Immature natural killer cell (primary cell): ENCODE measurements around the gene MYL3. TPM values are rescaled to one million over a fixed set of nuclear protein-coding genes. Genes with fewer than 3 reads are reported as not detected.

Source experiments
- DNase-seq, 3 donors: peaks; one replicate each; pipeline ENCODE4 v3.0.0; 2022; ENCODE audit warnings: mixed read lengths in 1 of 3
- H3K27ac Mint-ChIP-seq, 6 donors: one replicate each; pipeline ENCODE4 v1.8.0; 2020; ENCODE audit warnings: mixed read lengths in 6 of 6, mild to moderate bottlenecking in 5 of 6, inconsistent platforms in 4 of 6, moderate library complexity in 3 of 6
- H3K27me3 Mint-ChIP-seq, 3 donors: one replicate each; pipeline ENCODE4 v1.8.0; 2020 to 2021; ENCODE audit warnings: low read depth in 3 of 3, mild to moderate bottlenecking in 3 of 3, mixed read lengths in 3 of 3, moderate library complexity in 3 of 3, inconsistent platforms in 1 of 3
- H3K36me3 Mint-ChIP-seq, 3 donors: one replicate each; pipeline ENCODE4 v1.8.0; 2020; ENCODE audit warnings: mixed read lengths in 3 of 3, inconsistent platforms in 2 of 3, mild to moderate bottlenecking in 2 of 3
- H3K4me1 Mint-ChIP-seq, 2 donors: one replicate each; pipeline ENCODE4 v1.8.0; 2020; ENCODE audit warnings: inconsistent platforms in 2 of 2, mild to moderate bottlenecking in 2 of 2, mixed read lengths in 2 of 2, moderate library complexity in 1 of 2
- H3K4me3 Mint-ChIP-seq, 5 donors: one replicate each; pipeline ENCODE4 v1.8.0; 2020; ENCODE audit warnings: mild to moderate bottlenecking in 5 of 5, mixed read lengths in 5 of 5, inconsistent platforms in 3 of 5, moderate library complexity in 3 of 5
- H3K9me3 Mint-ChIP-seq, 6 donors: one replicate each; pipeline ENCODE4 v1.8.0; 2020; ENCODE audit warnings: mild to moderate bottlenecking in 6 of 6, mixed read lengths in 6 of 6, inconsistent platforms in 4 of 6, moderate library complexity in 3 of 6
- polyA plus RNA-seq, 3 donors: library from polyadenylated mRNA; unstranded; fragments of 300-500 nt; fragmentation: Illumina TruSeq; gene quantifications; one replicate each; pipeline ENCODE4 v1.2.3, GENCODE V29; 2021

MYL3 gene
- polyA plus RNA-seq, 3 donors from 2014 or later: not detected

DNA sequence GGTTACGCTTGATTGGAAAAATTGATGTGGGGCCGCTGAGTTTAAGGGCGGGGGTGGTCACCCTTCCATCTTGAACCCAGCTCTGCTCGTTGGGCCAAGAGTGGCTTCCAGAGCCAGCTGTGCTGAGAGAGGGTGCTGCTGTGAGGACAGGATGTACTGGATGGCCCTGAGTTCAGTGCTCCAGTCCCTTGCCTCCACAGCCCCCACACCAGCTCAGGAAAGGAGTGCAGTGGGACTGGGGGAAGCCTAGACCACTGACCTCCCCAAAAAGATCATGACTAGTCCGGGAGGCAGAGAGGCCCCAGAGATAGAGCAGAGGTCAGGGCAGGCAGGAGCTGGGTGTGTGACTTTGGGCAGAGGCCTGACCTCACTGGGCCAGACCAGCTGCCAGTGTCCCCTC, 10.3 kb upstream of the MYL3 start:
- H3K27ac Mint-ChIP-seq: no peak overlapping the region
- no peak for DNase-seq
- H3K4me1 Mint-ChIP-seq: peaks cover 4 to 6% of the 10 kb centered on the region in 2 donors
- H3K4me3 Mint-ChIP-seq: no peak overlapping the region
- no peaks in the 10 kb centered on the region for H3K36me3 Mint-ChIP-seq
- no peaks in the 10 kb centered on the region for H3K9me3 Mint-ChIP-seq
- H3K27me3 Mint-ChIP-seq: peaks cover 2 to 6% (median 2%) of the 10 kb centered on the region in 3 donors

- DNase-seq: no peak
- Mint-ChIP-seq H3K4me1 (no peaks in the 10 kb centered on the region), H3K9me3 (no peaks in the 10 kb centered on the region), H3K4me3 (no peak overlapping the region), H3K27ac (no peak overlapping the region), H3K36me3 (no peaks in the 10 kb centered on the region), H3K27me3 (peaks cover 2 to 8% (median 2%) of the 10 kb centered on the region in 3 donors)
Observed at GRCh38 chr3:46871222-46871621, 8.0 kb upstream of the MYL3 start.

GRCh38 chr3:46870651-46871050, 7.4 kb upstream of the MYL3 start:
- Mint-ChIP-seq H3K4me1 (no peaks in the 10 kb centered on the region), H3K27ac (no peak overlapping the region), H3K4me3 (no peak overlapping the region), H3K27me3 (peaks cover 2 to 8% (median 2%) of the 10 kb centered on the region in 3 donors), H3K9me3 (no peaks in the 10 kb centered on the region), H3K36me3 (no peaks in the 10 kb centered on the region)
- DNase-seq: no peak

- peaks cover 2 to 8% (median 2%) of the 10 kb centered on the region in 3 donors for H3K27me3 Mint-ChIP-seq
- H3K4me1 Mint-ChIP-seq: no peaks in the 10 kb centered on the region
- H3K27ac Mint-ChIP-seq: no peak overlapping the region
- H3K36me3 Mint-ChIP-seq: no peaks in the 10 kb centered on the region
- no peak for DNase-seq
- H3K9me3 Mint-ChIP-seq: no peaks in the 10 kb centered on the region
- H3K4me3 Mint-ChIP-seq: no peak overlapping the region
Observed at GRCh38 chr3:46869440-46869839, 6.2 kb upstream of the MYL3 start.

- no peak for DNase-seq
Observed at GRCh38 chr3:46868948-46869347, 5.7 kb upstream of the MYL3 start.

DNA sequence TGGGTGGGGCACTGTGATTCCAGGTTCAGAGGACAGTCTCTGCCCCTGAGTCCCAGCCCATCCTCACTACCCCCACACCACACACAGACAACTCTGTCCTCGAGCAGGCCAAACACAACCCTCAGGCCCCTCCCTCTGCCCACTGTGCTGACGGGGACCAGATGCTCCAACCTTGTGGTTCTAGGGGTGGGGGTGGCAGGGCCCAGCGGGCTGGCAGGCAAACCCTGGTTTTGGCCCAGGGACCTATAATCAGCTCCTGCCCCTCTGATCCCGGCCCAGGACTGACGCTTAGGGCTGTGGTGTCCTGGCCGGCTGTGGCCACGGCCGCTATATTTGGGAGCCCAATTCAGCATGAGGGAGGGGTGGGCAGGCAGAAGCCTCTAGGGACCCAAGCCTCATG, 5.0 kb upstream of the MYL3 start:
- Mint-ChIP-seq H3K4me3 (no peak overlapping the region), H3K9me3 (no peaks in the 10 kb centered on the region)

More at GRCh38 chr3:46868948-46869347, 5.7 kb upstream of the MYL3 start:
- H3K27me3 Mint-ChIP-seq: peaks cover under 1 to 8% (median 2%) of the 10 kb centered on the region in 3 donors
- no peaks in the 10 kb centered on the region for H3K36me3 Mint-ChIP-seq
- H3K4me3 Mint-ChIP-seq: no peak overlapping the region
- H3K9me3 Mint-ChIP-seq: no peaks in the 10 kb centered on the region
- H3K4me1 Mint-ChIP-seq: no peaks in the 10 kb centered on the region
- no peak overlapping the region for H3K27ac Mint-ChIP-seq

GRCh38 chr3:46867550-46867898, 4.3 kb upstream of the MYL3 start:
- Mint-ChIP-seq H3K4me3 (no peak overlapping the region), H3K27ac (no peak overlapping the region), H3K9me3 (no peaks in the 10 kb centered on the region), H3K4me1 (no peaks in the 10 kb centered on the region), H3K27me3 (peaks cover 0 to 6% (median 2%) of the 10 kb centered on the region in 3 donors), H3K36me3 (no peaks in the 10 kb centered on the region)
- DNase-seq: no peak

More for the DNA sequence above, 5.0 kb upstream of the MYL3 start:
- Mint-ChIP-seq H3K27me3 (peaks cover 0 to 8% (median 2%) of the 10 kb centered on the region in 3 donors), H3K27ac (peak overlapping the region in 1 of 6 donors; percentile 50), H3K4me1 (no peaks in the 10 kb centered on the region), H3K36me3 (no peaks in the 10 kb centered on the region)
- no peak for DNase-seq

DNA sequence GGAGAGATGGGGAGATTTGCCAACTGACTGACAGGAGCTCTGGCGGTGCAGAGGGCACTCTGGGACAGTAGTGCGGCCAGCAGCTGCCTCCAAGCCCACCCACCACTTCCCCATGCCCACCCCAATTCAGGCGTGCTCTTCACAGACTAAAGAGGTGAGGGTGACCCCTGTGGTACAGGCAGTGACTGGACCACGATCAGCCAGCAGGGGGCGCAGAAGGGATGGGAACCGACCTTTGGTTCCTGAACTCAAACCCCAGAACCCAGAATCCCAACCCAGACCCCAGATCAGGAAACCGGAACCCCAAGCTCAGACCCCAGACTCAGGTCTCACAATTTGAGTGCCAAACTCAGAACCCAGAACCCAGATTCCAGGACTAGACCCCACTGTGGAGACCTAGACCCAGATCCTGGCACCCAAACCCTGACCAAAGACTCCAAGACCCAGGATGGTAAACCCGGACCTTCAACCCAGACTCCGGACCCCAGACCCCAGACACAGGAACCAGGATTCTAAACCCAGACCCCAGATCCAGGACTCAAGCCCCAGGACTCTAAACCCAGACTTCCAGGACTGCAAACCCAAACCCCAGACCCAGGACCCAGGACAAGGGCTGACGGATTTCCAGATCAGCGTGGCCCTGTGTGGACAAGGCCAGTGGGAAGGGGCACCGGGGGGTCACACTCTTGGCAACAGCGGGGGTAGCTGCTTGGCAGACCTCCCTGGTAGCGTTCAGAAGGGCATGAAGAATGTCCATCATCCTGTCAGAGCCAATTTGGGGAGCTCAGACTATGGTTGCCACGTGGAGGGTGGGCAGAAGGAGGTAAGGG, 3.7 kb upstream of the MYL3 start:
- Mint-ChIP-seq H3K9me3 (no peaks in the 10 kb centered on the region), H3K36me3 (no peaks in the 10 kb centered on the region), H3K4me3 (no peak overlapping the region), H3K27me3 (peaks cover 0 to 6% (median 2%) of the 10 kb centered on the region in 3 donors), H3K27ac (peak overlapping the region in 4 of 6 donors; percentile 20 to 46 (median 27)), H3K4me1 (no peaks in the 10 kb centered on the region)
- peak; percentile 68 to 71 (median 71) for DNase-seq

GRCh38 chr3:46866032-46866595, 2.9 kb upstream of the MYL3 start:
- DNase-seq: no peak
- Mint-ChIP-seq H3K4me3 (no peak overlapping the region), H3K9me3 (no peaks in the 10 kb centered on the region), H3K27ac (no peak overlapping the region), H3K27me3 (peaks cover 0 to 4% (median 0%) of the 10 kb centered on the region in 3 donors), H3K36me3 (no peaks in the 10 kb centered on the region), H3K4me1 (no peaks in the 10 kb centered on the region)

DNA sequence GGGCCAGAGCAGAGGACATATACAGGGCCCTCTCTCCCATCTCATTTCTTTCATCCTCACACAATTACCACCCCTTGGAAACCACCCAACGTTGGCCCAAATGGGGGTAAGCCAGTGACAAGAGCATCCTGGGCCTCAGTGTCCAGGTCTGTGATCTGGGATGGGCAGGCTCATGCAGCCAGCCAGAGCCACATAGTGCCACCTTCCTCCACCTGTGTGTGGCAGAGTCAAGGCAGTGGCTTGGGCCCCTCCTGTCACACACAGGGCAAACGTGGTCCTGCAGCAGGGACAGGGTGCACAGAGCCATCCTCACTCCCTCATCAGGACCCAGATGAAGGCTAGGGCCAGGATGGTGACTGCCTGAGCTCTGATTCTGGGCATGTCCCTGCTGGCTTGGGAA, 2.3 kb upstream of the MYL3 start:
- peaks cover 0 to 4% (median 0%) of the 10 kb centered on the region in 3 donors for H3K27me3 Mint-ChIP-seq
- DNase-seq: no peak
- no peak overlapping the region for H3K4me3 Mint-ChIP-seq
- no peaks in the 10 kb centered on the region for H3K4me1 Mint-ChIP-seq
- no peak overlapping the region for H3K27ac Mint-ChIP-seq
- no peaks in the 10 kb centered on the region for H3K36me3 Mint-ChIP-seq
- H3K9me3 Mint-ChIP-seq: no peaks in the 10 kb centered on the region

DNA sequence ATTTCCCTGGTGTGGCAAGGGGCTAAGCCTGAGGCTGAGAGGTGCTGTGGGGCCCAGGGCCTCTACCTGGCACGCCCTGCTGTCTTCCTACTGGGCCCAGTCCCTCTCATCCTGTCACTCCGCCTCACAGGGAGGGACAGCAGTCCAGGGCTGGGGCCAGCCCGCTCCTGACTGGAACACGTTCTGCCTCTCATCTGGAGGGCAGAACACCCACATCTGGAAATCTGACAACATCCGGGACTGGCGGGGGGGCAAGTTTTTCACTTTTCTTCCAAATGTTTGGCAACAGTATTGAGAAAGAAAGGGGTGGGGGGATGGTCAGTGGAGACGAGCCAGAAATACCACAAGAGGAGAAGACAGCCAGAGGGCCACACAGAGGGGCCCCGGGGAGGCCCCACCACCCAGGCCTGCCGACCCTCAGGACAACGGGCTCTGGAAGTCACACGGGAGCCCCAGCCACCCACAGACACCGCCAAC, 1.8 kb upstream of the MYL3 start:
- no peak for DNase-seq
- Mint-ChIP-seq H3K4me1 (no peaks in the 10 kb centered on the region), H3K4me3 (no peak overlapping the region), H3K9me3 (no peaks in the 10 kb centered on the region), H3K27ac (no peak overlapping the region), H3K36me3 (no peaks in the 10 kb centered on the region), H3K27me3 (peaks cover 0 to 4% (median 0%) of the 10 kb centered on the region in 3 donors)

DNA sequence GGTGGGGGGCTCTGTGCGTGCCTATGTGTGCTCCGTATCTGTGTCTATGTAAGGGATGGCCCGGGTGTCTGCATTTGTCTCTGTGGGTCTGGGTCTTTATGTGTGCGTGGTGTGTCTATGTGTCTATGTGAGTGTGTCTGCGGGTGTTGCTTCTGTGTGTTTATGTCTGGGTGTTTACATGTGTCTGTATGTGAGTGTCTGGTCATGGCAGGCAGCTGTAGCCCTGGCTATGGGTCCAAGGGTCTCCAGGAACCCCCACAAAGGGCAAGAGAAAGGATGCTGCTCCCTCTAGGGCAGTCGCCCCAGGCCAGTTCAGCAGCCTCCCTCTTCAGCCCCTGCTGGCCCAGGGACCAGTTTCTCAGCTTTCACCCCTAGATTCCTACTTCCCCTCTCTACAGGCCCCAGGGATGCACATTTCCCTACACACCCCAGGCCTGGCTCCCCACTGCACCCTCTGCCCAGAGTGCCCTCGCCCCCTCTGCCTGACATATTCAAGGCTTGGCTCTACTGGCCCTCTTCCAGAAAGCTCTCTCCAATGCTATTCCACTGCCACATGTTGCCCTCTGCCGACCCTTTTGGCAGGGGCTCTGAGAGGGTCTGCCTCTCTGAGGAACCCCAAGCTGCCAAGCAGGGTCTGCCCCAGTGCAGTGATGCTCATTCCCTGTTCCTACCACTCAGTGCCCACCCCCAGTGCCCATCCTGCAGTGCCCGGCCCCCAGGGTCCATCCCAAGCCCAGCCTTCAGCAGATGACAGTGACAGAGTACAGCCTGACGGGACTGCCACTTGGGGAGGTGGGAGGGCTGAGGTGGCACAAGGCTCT, 1.0 kb upstream of the MYL3 start:
- Mint-ChIP-seq H3K27me3 (peaks cover 0 to 4% (median 0%) of the 10 kb centered on the region in 3 donors), H3K4me3 (no peak overlapping the region), H3K27ac (no peak overlapping the region), H3K9me3 (no peaks in the 10 kb centered on the region), H3K36me3 (no peaks in the 10 kb centered on the region), H3K4me1 (no peaks in the 10 kb centered on the region)
- DNase-seq: no peak

DNA sequence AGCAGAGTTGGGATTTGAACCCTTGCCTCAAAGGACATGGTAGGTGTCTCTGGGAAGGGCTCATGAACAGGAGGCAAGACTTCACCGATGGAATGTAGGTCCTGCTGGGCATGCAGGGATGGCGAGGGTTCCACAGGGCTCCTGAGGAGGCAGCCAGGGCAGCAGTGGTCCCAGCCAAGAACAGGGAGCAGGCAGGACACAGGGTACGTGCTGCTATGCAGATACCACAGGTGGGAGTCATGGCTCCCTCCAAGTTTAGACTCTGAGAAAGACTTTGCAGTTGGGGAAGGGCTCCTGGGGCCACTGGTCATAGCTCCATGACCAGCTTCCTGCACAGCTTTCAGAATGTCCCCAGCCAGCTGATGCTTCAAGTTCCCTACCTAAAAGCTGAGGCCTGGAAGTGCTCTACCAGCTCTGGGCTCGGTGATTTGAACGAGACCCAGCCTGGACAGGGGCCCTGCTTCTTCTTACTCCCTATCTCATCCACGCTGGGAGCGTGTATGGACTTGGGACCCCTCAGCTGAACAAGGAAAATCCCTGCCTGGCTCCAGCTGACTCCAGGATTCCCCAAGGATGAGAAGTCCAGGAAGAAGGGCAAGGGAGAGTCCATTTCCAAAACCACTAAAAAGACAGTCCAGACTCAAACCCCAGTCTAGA, 747 bp downstream of the MYL3 start:
- H3K9me3 Mint-ChIP-seq: no peaks in the 10 kb centered on the region
- no peaks in the 10 kb centered on the region for H3K4me1 Mint-ChIP-seq
- H3K4me3 Mint-ChIP-seq: no peak overlapping the region
- H3K36me3 Mint-ChIP-seq: no peaks in the 10 kb centered on the region
- no peak overlapping the region for H3K27ac Mint-ChIP-seq
- peaks cover 0 to 4% (median 2%) of the 10 kb centered on the region in 3 donors for H3K27me3 Mint-ChIP-seq
- no peak for DNase-seq
